GM19193 (cell line): ENCODE measurements around the gene PJVK.

Source experiments
- POLR2A ChIP-seq: IDR thresholded peaks from 4 replicates; pipeline ENCODE4 v1.6.1; 2011; ENCODE audit not compliant: insufficient read depth, insufficient read length; ENCODE audit errors: extremely low read depth

Gene PJVK

GRCh38 chr2:178473373-178473772 lies 22.2 kb downstream of the PJVK start:
- TF ChIP-seq POLR2A: no peak

GRCh38 chr2:178473931-178474330 lies 22.8 kb downstream of the PJVK start:
- TF ChIP-seq POLR2A: no peak

GRCh38 chr2:178474560-178474959 lies 23.4 kb downstream of the PJVK start:
- no peak for TF ChIP-seq POLR2A

GRCh38 chr2:178476477-178476876 lies 25.3 kb downstream of the PJVK start:
- TF ChIP-seq POLR2A: no peak

GRCh38 chr2:178477443-178478129 lies 26.4 kb downstream of the PJVK start:
- TF ChIP-seq POLR2A: no peak

GRCh38 chr2:178478130-178478438 lies 26.9 kb downstream of the PJVK start:
- no peak for TF ChIP-seq POLR2A

GRCh38 chr2:178478439-178479274 lies 27.5 kb downstream of the PJVK start, which contains the start of gene FKBP7:
TSS of gene FKBP7 (minus strand) at chr2:178478600. CDS start at chr2:178478499, 101 bp downstream.
- TF ChIP-seq POLR2A: peak; percentile 73

- TF ChIP-seq POLR2A: no peak
Measured at GRCh38 chr2:178479275-178479616, 28.1 kb downstream of the PJVK start.

- no peak for TF ChIP-seq POLR2A
Measured at GRCh38 chr2:178479758-178480226, 28.6 kb downstream of the PJVK start.

- peak; percentile 65 for TF ChIP-seq POLR2A
Measured at GRCh38 chr2:178480227-178481181, 29.3 kb downstream of the PJVK start, which contains the start of gene PLEKHA3. TSS of gene PLEKHA3 (plus strand) at chr2:178480457. CDS start at chr2:178480870, 413 bp downstream.

- no peak for TF ChIP-seq POLR2A
Measured at GRCh38 chr2:178482437-178482836, 31.3 kb downstream of the PJVK start.

- TF ChIP-seq POLR2A: no peak
Measured at GRCh38 chr2:178484245-178485041, 33.3 kb downstream of the PJVK start.

GRCh38 chr2:178485356-178485755 lies 34.2 kb downstream of the PJVK start:
- TF ChIP-seq POLR2A: no peak

GRCh38 chr2:178491612-178492011 lies 40.4 kb downstream of the PJVK start:
- no peak for TF ChIP-seq POLR2A
